Measurements from ENCODE around the gene OLIG1.

OLIG1 gene

DNA sequence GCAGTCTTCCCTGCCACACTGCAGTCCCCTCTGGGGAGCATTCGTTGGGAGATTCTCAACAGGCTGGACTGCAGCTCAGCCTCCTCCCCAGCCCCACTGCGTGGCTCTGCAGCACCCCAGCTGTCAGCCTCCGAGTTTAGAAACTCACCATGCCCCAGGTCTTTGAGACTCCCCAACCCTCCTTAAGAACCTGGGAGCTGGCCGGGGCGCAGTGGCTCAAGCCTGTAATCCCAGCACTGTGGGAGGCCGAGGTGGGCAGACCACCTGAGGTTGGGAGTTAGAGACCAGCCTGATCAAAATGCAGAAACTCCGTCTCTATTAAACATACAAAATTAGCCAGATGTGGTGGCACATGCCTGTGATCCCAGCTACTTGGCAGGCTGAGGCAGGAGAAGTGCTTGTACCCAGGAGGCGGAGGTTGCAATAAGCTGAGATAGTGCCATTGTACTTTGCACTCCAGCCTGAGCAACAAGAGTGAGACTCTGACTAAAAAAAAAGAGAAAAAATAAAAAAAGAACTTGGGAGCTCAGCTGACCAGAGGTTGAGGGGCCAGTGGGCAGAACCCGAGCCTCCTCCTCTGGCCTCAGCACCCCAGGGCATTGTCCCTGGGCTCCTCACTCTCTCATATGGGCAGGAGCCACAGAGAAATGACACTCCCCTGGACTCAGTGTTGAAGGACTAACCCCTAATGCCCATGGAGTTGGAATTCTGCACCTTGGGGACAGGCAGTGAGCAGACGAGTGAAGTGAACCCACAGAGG, 38.6 kb upstream of the OLIG1 start:
- H3K36me3 ChIP-seq (ENCODE audit: control insufficient read depth in 5 of 5, insufficient read depth in 5 of 5, low read length in 5 of 5): no peaks in the 10 kb centered on the region
- H3K9ac ChIP-seq (ENCODE audit: low read length in 5 of 5): no peak overlapping the region
- H3K27me3 ChIP-seq (ENCODE audit: control insufficient read depth in 5 of 5, insufficient read depth in 4 of 5, low read length in 5 of 5): peaks cover 77 to 91% (median 89%) of the 10 kb centered on the region in 5 donors
- no peaks in the 10 kb centered on the region for H3K9me3 ChIP-seq (ENCODE audit: control insufficient read depth in 5 of 5, low read length in 5 of 5)
- no peak overlapping the region for H3K27ac ChIP-seq (ENCODE audit: low read depth, low read length)
- peaks cover 0 to 26% (median 22%) of the 10 kb centered on the region in 5 donors for H3K4me1 ChIP-seq (ENCODE audit: control insufficient read depth in 5 of 5, insufficient read depth in 5 of 5, low read length in 5 of 5)
- H3K4me3 ChIP-seq (ENCODE audit: low read depth in 1 of 5, low read length in 5 of 5): no peak overlapping the region

DNA sequence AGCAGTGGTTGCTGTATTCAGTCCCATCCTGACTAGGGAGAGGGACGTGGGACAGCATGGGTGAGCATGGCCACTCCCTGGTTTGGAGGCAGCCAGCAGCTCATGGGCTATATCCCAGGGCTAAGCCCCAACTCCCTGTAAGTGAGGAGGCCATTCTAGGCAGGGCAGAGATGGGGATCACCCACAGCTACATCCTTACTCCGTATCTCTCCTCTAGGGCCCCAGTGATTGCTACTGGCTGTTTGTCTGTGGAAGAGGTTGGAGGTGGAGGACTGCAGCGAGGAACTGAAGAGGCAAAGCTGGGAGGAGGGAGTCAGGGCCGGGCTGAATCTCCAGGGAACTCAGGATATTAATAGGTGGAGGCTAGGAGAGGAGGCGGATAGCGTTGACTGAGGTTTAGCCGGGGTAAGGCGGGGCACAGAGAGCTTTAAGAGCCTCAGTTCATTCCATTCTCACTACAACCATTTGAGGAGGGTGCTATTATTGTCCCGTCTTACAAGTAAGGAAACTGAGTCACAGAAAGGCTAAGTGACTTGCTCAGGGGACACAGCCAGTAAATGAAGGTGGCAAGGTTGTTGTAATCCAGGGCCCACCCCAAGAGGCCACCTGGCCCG, 37.4 kb upstream of the OLIG1 start:
- Histone ChIP-seq H3K9ac (ENCODE audit: low read length in 5 of 5) (no peak overlapping the region), H3K4me3 (ENCODE audit: low read depth in 1 of 5, low read length in 5 of 5) (no peak overlapping the region)

GRCh38 chr21:33033094-33033951, 36.6 kb upstream of the OLIG1 start:
- peaks cover 0 to 22% (median 15%) of the 10 kb centered on the region in 5 donors for H3K4me1 ChIP-seq (ENCODE audit: control insufficient read depth in 5 of 5, insufficient read depth in 5 of 5, low read length in 5 of 5)
- H3K36me3 ChIP-seq (ENCODE audit: control insufficient read depth in 5 of 5, insufficient read depth in 5 of 5, low read length in 5 of 5): no peaks in the 10 kb centered on the region
- no peak overlapping the region for H3K4me3 ChIP-seq (ENCODE audit: low read depth in 1 of 5, low read length in 5 of 5)
- peaks cover 64 to 75% (median 70%) of the 10 kb centered on the region in 5 donors for H3K27me3 ChIP-seq (ENCODE audit: control insufficient read depth in 5 of 5, insufficient read depth in 4 of 5, low read length in 5 of 5)
- no peak overlapping the region for H3K27ac ChIP-seq (ENCODE audit: low read depth, low read length)
- H3K9ac ChIP-seq (ENCODE audit: low read length in 5 of 5): no peak overlapping the region
- no peaks in the 10 kb centered on the region for H3K9me3 ChIP-seq (ENCODE audit: control insufficient read depth in 5 of 5, low read length in 5 of 5)

More for the DNA sequence above, 37.4 kb upstream of the OLIG1 start:
- H3K36me3 ChIP-seq (ENCODE audit: control insufficient read depth in 5 of 5, insufficient read depth in 5 of 5, low read length in 5 of 5): no peaks in the 10 kb centered on the region
- H3K9me3 ChIP-seq (ENCODE audit: control insufficient read depth in 5 of 5, low read length in 5 of 5): no peaks in the 10 kb centered on the region
- no peak overlapping the region for H3K27ac ChIP-seq (ENCODE audit: low read depth, low read length)
- peaks cover 69 to 82% (median 77%) of the 10 kb centered on the region in 5 donors for H3K27me3 ChIP-seq (ENCODE audit: control insufficient read depth in 5 of 5, insufficient read depth in 4 of 5, low read length in 5 of 5)
- H3K4me1 ChIP-seq (ENCODE audit: control insufficient read depth in 5 of 5, insufficient read depth in 5 of 5, low read length in 5 of 5): peaks cover 0 to 22% (median 15%) of the 10 kb centered on the region in 5 donors

DNA sequence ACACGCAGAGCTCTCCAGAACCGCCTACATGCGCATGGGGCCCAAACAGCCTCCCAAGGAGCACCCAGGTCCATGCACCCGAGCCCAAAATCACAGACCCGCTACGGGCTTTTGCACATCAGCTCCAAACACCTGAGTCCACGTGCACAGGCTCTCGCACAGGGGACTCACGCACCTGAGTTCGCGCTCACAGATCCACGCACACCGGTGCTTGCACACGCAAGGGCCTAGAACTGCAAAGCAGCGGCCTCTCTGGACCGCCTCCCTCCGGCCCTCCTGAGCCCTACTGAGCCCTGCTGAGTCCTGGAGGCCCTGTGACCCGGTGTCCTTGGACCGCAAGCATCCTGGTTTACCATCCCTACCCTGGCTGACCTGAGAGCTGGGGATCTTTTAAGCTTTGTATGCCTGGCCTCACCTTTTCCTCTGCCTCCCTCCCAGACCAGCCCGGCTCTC, 36.0 kb upstream of the OLIG1 start:
- Histone ChIP-seq H3K9ac (ENCODE audit: low read length in 5 of 5) (no peak overlapping the region), H3K36me3 (ENCODE audit: control insufficient read depth in 5 of 5, insufficient read depth in 5 of 5, low read length in 5 of 5) (no peaks in the 10 kb centered on the region), H3K9me3 (ENCODE audit: control insufficient read depth in 5 of 5, low read length in 5 of 5) (no peaks in the 10 kb centered on the region), H3K27me3 (ENCODE audit: control insufficient read depth in 5 of 5, insufficient read depth in 4 of 5, low read length in 5 of 5) (peaks cover 60 to 69% (median 64%) of the 10 kb centered on the region in 5 donors), H3K27ac (ENCODE audit: low read depth, low read length) (no peak overlapping the region), H3K4me3 (ENCODE audit: low read depth in 1 of 5, low read length in 5 of 5) (no peak overlapping the region), H3K4me1 (ENCODE audit: control insufficient read depth in 5 of 5, insufficient read depth in 5 of 5, low read length in 5 of 5) (peaks cover 0 to 17% (median 10%) of the 10 kb centered on the region in 5 donors)

DNA sequence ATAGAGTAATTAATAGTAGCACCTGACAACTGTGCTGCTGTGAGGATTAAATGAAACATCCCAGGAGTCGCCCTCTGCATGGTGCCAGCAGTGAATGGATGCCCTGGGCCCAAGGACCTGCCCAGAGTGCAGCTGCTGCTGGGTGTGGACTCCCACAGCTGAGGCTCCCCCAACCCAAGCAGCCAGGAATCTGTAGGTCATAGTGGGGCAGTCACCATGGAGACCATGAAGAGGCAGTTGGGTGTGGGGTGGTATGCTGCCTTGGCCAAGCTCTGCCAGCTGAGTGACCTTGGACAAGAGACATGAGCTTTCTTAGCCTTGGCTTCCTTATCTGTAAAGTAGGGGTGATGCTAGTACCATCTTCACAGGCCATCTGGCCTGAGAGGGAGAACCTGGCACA, 34.8 kb upstream of the OLIG1 start:
- H3K36me3 ChIP-seq (ENCODE audit: control insufficient read depth in 5 of 5, insufficient read depth in 5 of 5, low read length in 5 of 5): no peaks in the 10 kb centered on the region
- peaks cover 49 to 57% (median 53%) of the 10 kb centered on the region in 5 donors for H3K27me3 ChIP-seq (ENCODE audit: control insufficient read depth in 5 of 5, insufficient read depth in 4 of 5, low read length in 5 of 5)
- H3K27ac ChIP-seq (ENCODE audit: low read depth, low read length): no peak overlapping the region
- H3K9me3 ChIP-seq (ENCODE audit: control insufficient read depth in 5 of 5, low read length in 5 of 5): no peaks in the 10 kb centered on the region
- peaks cover 0 to 10% (median 3%) of the 10 kb centered on the region in 5 donors for H3K4me1 ChIP-seq (ENCODE audit: control insufficient read depth in 5 of 5, insufficient read depth in 5 of 5, low read length in 5 of 5)
- H3K4me3 ChIP-seq (ENCODE audit: low read depth in 1 of 5, low read length in 5 of 5): no peak overlapping the region
- no peak overlapping the region for H3K9ac ChIP-seq (ENCODE audit: low read length in 5 of 5)

DNA sequence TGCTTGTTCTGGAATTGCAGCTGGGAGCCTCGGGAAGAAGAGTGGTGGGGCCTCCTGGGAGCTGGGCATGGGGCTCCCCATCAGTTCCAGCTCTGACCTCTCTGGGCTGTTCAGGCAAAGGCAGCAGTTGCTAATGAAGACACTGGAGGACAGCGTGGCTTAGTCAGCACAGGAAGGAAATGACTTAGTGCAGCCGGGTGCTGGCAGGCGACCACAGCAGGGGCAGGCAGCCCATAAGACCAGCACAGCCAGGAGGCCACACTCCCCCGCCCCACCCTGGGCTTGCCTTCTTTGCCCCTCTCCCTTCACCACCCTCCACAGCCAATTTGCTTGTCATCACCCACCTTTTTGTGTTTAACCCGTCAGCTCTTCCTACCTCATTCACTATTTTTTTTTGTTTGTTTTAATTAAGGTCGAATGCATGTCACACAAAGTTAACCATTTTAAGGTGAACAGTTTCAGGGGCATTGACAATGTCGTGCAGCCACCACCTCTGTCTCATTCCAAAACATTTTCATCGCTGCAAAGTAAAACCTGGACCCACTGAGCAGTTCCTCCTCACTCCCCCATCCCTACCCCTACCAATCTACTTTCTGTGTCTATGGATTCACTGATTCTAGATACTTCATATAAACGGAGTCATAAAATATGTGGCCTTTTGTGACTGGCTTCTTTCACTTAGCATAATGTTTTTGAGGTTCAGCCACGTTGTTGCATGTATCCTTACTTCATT, 33.3 kb upstream of the OLIG1 start:
- peaks cover 45 to 50% (median 47%) of the 10 kb centered on the region in 5 donors for H3K27me3 ChIP-seq (ENCODE audit: control insufficient read depth in 5 of 5, insufficient read depth in 4 of 5, low read length in 5 of 5)
- H3K9me3 ChIP-seq (ENCODE audit: control insufficient read depth in 5 of 5, low read length in 5 of 5): no peaks in the 10 kb centered on the region
- no peak overlapping the region for H3K9ac ChIP-seq (ENCODE audit: low read length in 5 of 5)
- H3K27ac ChIP-seq (ENCODE audit: low read depth, low read length): no peak overlapping the region
- no peaks in the 10 kb centered on the region for H3K36me3 ChIP-seq (ENCODE audit: control insufficient read depth in 5 of 5, insufficient read depth in 5 of 5, low read length in 5 of 5)
- H3K4me3 ChIP-seq (ENCODE audit: low read depth in 1 of 5, low read length in 5 of 5): no peak overlapping the region
- H3K4me1 ChIP-seq (ENCODE audit: control insufficient read depth in 5 of 5, insufficient read depth in 5 of 5, low read length in 5 of 5): peaks cover 0 to 10% (median 3%) of the 10 kb centered on the region in 5 donors

- Histone ChIP-seq H3K27ac (ENCODE audit: low read depth, low read length) (no peak overlapping the region), H3K4me1 (ENCODE audit: control insufficient read depth in 5 of 5, insufficient read depth in 5 of 5, low read length in 5 of 5) (peaks cover 0 to 10% (median 3%) of the 10 kb centered on the region in 5 donors), H3K36me3 (ENCODE audit: control insufficient read depth in 5 of 5, insufficient read depth in 5 of 5, low read length in 5 of 5) (no peaks in the 10 kb centered on the region), H3K4me3 (ENCODE audit: low read depth in 1 of 5, low read length in 5 of 5) (no peak overlapping the region), H3K9me3 (ENCODE audit: control insufficient read depth in 5 of 5, low read length in 5 of 5) (no peaks in the 10 kb centered on the region), H3K27me3 (ENCODE audit: control insufficient read depth in 5 of 5, insufficient read depth in 4 of 5, low read length in 5 of 5) (peaks cover 38 to 44% (median 41%) of the 10 kb centered on the region in 5 donors), H3K9ac (ENCODE audit: low read length in 5 of 5) (no peak overlapping the region)
These were observed 32.4 kb upstream of the OLIG1 start for GRCh38 chr21:33037501-33037900.

GRCh38 chr21:33039536-33039935, 30.4 kb upstream of the OLIG1 start:
- Histone ChIP-seq H3K9me3 (ENCODE audit: control insufficient read depth in 5 of 5, low read length in 5 of 5) (no peaks in the 10 kb centered on the region), H3K27ac (ENCODE audit: low read depth, low read length) (no peak overlapping the region), H3K4me1 (ENCODE audit: control insufficient read depth in 5 of 5, insufficient read depth in 5 of 5, low read length in 5 of 5) (peaks cover 0 to 7% (median 3%) of the 10 kb centered on the region in 5 donors), H3K27me3 (ENCODE audit: control insufficient read depth in 5 of 5, insufficient read depth in 4 of 5, low read length in 5 of 5) (peaks cover 24 to 28% (median 26%) of the 10 kb centered on the region in 5 donors), H3K9ac (ENCODE audit: low read length in 5 of 5) (no peak overlapping the region), H3K36me3 (ENCODE audit: control insufficient read depth in 5 of 5, insufficient read depth in 5 of 5, low read length in 5 of 5) (no peaks in the 10 kb centered on the region), H3K4me3 (ENCODE audit: low read depth in 1 of 5, low read length in 5 of 5) (no peak overlapping the region)

GRCh38 chr21:33040215-33040614, 29.7 kb upstream of the OLIG1 start:
- no peaks in the 10 kb centered on the region for H3K36me3 ChIP-seq (ENCODE audit: control insufficient read depth in 5 of 5, insufficient read depth in 5 of 5, low read length in 5 of 5)
- H3K27me3 ChIP-seq (ENCODE audit: control insufficient read depth in 5 of 5, insufficient read depth in 4 of 5, low read length in 5 of 5): peaks cover 17 to 21% (median 19%) of the 10 kb centered on the region in 5 donors
- peaks cover 0 to 7% (median 3%) of the 10 kb centered on the region in 5 donors for H3K4me1 ChIP-seq (ENCODE audit: control insufficient read depth in 5 of 5, insufficient read depth in 5 of 5, low read length in 5 of 5)
- no peak overlapping the region for H3K27ac ChIP-seq (ENCODE audit: low read depth, low read length)
- no peak overlapping the region for H3K9ac ChIP-seq (ENCODE audit: low read length in 5 of 5)
- no peaks in the 10 kb centered on the region for H3K9me3 ChIP-seq (ENCODE audit: control insufficient read depth in 5 of 5, low read length in 5 of 5)
- no peak overlapping the region for H3K4me3 ChIP-seq (ENCODE audit: low read depth in 1 of 5, low read length in 5 of 5)

Measured in subcutaneous abdominal adipose tissue (tissue), 5 donors.